OCI-LY7 (cell line): ENCODE measurements around the gene GDPD4. TPM values are rescaled to one million over a fixed set of nuclear protein-coding genes. Genes with fewer than 3 reads are reported as not detected.

Experiments used
- BruUV-seq: library from RNA; stranded (reverse); fragments of 400-500 nt; replicated peaks from 2 replicates; lab custom pipeline; 2021; lab: Mats Ljungman, UMichigan
- CTCF ChIA-PET: fragments of 300-600 bp; sonication (Branson Sonifier 250); formaldehyde crosslinking; loops from one replicate; lab custom pipeline; 2022; ENCODE audit warnings: antibody characterized with exemption; ENCODE audit not compliant: unreplicated experiment; lab: Charles Lee
- POLR2A ChIA-PET: fragments of 300-600 bp; sonication (Branson Sonifier 250); formaldehyde crosslinking; loops from one replicate; lab custom pipeline; 2022; ENCODE audit warnings: antibody characterized with exemption; lab: Charles Lee
- DNase-seq: peaks from one replicate; pipeline ENCODE4 v3.0.0-alpha.2; 2015; ENCODE audit warnings: low spot score
- H2AFZ ChIP-seq: fragments of 200-600 bp; sonication (generic), shearing (Covaris generic); 2 replicates; pipeline ENCODE4 v1.6.1; 2014; ENCODE audit warnings: mild to moderate bottlenecking, antibody characterized with exemption, low read length, moderate library complexity
- H3K27ac ChIP-seq: fragments of 200-600 bp; sonication (generic); 2 replicates; pipeline ENCODE4 v1.5.1; 2014; ENCODE audit warnings: mixed run types, low read depth, mild to moderate bottlenecking, moderate library complexity, low read length, inconsistent platforms; ENCODE audit not compliant: poor library complexity, severe bottlenecking
- H3K36me3 ChIP-seq: fragments of 200-600 bp; sonication (generic); 2 replicates; pipeline ENCODE4 v1.6.1; 2014; ENCODE audit warnings: mild to moderate bottlenecking, antibody characterized with exemption, low read length, moderate library complexity, mixed read lengths; ENCODE audit not compliant: insufficient read depth
- H3K4me1 ChIP-seq: fragments of 200-600 bp; sonication (generic); 2 replicates; pipeline ENCODE4 v1.5.1; 2014; ENCODE audit warnings: mild to moderate bottlenecking, low read length; ENCODE audit not compliant: insufficient read depth, poor library complexity, severe bottlenecking
- H3K4me2 ChIP-seq: fragments of 200-600 bp; sonication (generic); 2 replicates; pipeline ENCODE4 v1.6.1; 2014; ENCODE audit warnings: mild to moderate bottlenecking, low read length
- H3K4me3 ChIP-seq: fragments of 200-600 bp; sonication (generic); 2 replicates; pipeline ENCODE4 v1.5.1; 2014; ENCODE audit warnings: mild to moderate bottlenecking, low read depth, low read length; ENCODE audit not compliant: poor library complexity, severe bottlenecking
- H3K79me2 ChIP-seq: fragments of 200-600 bp; sonication (generic); 2 replicates; pipeline ENCODE4 v1.6.1; 2016; ENCODE audit warnings: low read depth, mild to moderate bottlenecking, low read length, moderate library complexity, mixed read lengths; ENCODE audit not compliant: insufficient read depth
- H3K9me2 ChIP-seq: fragments of 200-600 bp; sonication (generic); 2 replicates; pipeline ENCODE4 v1.6.1; 2016; ENCODE audit warnings: mild to moderate bottlenecking, low read length, mixed read lengths; ENCODE audit not compliant: insufficient read depth
- H3K9me3 ChIP-seq: fragments of 200-600 bp; sonication (generic); 2 replicates; pipeline ENCODE4 v1.6.1; 2014; ENCODE audit warnings: mild to moderate bottlenecking, mixed run types, low read length, mixed read lengths
- H4K20me1 ChIP-seq: fragments of 200-600 bp; sonication (generic); 2 replicates; pipeline ENCODE4 v1.6.1; 2014; ENCODE audit warnings: mild to moderate bottlenecking, antibody characterized with exemption, low read length, moderate library complexity, mixed read lengths; ENCODE audit not compliant: insufficient read depth
- CTCF ChIP-seq: fragments of 200-600 bp; sonication (generic); conservative IDR thresholded peaks from 2 replicates; pipeline ENCODE4 v1.5.1; 2014; ENCODE audit warnings: mild to moderate bottlenecking, antibody characterized with exemption, low read length, moderate library complexity, mixed read lengths
- EZH2phosphoT487 ChIP-seq: fragments of 200-600 bp; sonication (generic); IDR thresholded peaks from 2 replicates; pipeline ENCODE4 v1.6.1; 2018; ENCODE audit warnings: low read depth, borderline replicate concordance, mild to moderate bottlenecking, mixed run types, antibody characterized with exemption, low read length, moderate library complexity, mixed read lengths
- intact Hi-C: fragments of 100-400 bp; cut with micrococcal nuclease; formaldehyde crosslinking; loops from one replicate; pipeline ENCODE4 v1.10.0; 2022; ENCODE audit not compliant: unreplicated experiment
- total RNA-seq, 2 experiments: library from RNA; depleted of rRNA in 1 of 2; stranded (reverse); fragments of >200 nt in 1 of 2; shearing (Covaris generic) in 1 of 2; gene quantifications; 2 replicates each; pipeline ENCODE4 v1.2.3, GENCODE V29; 2014 to 2022

GDPD4 gene
- total RNA-seq, 2 experiments from 2014 or later, result not detected

GRCh38 chr11:77176996-77177395 lies 124.5 kb downstream of the GDPD4 start:
- TF ChIP-seq EZH2phosphoT487 (no peak), CTCF (no peak)
- Histone ChIP-seq H4K20me1 (no peaks in the 10 kb centered on the region), H3K9me2 (no peaks in the 10 kb centered on the region), H3K9me3 (no peaks in the 10 kb centered on the region), H3K27ac (no peak overlapping the region), H3K79me2 (no peaks in the 10 kb centered on the region), H3K36me3 (no peaks in the 10 kb centered on the region), H3K4me2 (no peak overlapping the region), H3K4me3 (no peak overlapping the region), H2AFZ (no peak overlapping the region), H3K4me1 (peaks cover 6% of the 10 kb centered on the region)
- BruUV-seq, result no TSS peak
- intact Hi-C loops, result no loop called here
- DNase-seq, result no peak
- ChIA-PET POLR2A (no interaction called here), CTCF (no interaction called here)

- Histone ChIP-seq H3K9me2 (no peaks in the 10 kb centered on the region), H3K4me3 (no peak overlapping the region), H3K79me2 (no peaks in the 10 kb centered on the region), H3K36me3 (no peaks in the 10 kb centered on the region), H3K4me1 (peaks cover 6% of the 10 kb centered on the region), H4K20me1 (no peaks in the 10 kb centered on the region), H2AFZ (no peak overlapping the region), H3K27ac (no peak overlapping the region), H3K9me3 (no peaks in the 10 kb centered on the region), H3K4me2 (no peak overlapping the region)
- BruUV-seq, result no TSS peak
- CTCF ChIA-PET, result no interaction called here
- intact Hi-C loops, result no loop called here
- POLR2A ChIA-PET, result no interaction called here
- TF ChIP-seq CTCF (no peak), EZH2phosphoT487 (no peak)
- DNase-seq, result no peak
Observed at GRCh38 chr11:77175869-77176539, 125.5 kb downstream of the GDPD4 start.

GRCh38 chr11:77175021-77175842 lies 126.3 kb downstream of the GDPD4 start:
- no peaks in the 10 kb centered on the region for H3K9me2 ChIP-seq
- H3K4me1 ChIP-seq, result peaks cover 6% of the 10 kb centered on the region
- CTCF ChIA-PET, result no interaction called here
- H3K27ac ChIP-seq, result no peak overlapping the region
- H3K36me3 ChIP-seq, result no peaks in the 10 kb centered on the region
- TF ChIP-seq EZH2phosphoT487 (no peak), CTCF (no peak)
- POLR2A ChIA-PET, result no interaction called here
- no peak overlapping the region for H3K4me3 ChIP-seq
- H4K20me1 ChIP-seq, result no peaks in the 10 kb centered on the region
- no peaks in the 10 kb centered on the region for H3K79me2 ChIP-seq
- DNase-seq, result no peak
- no peak overlapping the region for H2AFZ ChIP-seq
- H3K9me3 ChIP-seq, result no peaks in the 10 kb centered on the region
- no TSS peak for BruUV-seq
- intact Hi-C loops, result no loop called here
- H3K4me2 ChIP-seq, result no peak overlapping the region
